ENCODE measurements around the gene AEBP2. TPM values are rescaled to one million over a fixed set of nuclear protein-coding genes. Genes with fewer than 3 reads are reported as not detected.

AEBP2 gene
- total RNA-seq, 2 experiments from 2014 or later = 42.9 to 44.8 TPM

- POLR2A ChIA-PET = no interaction called here
- ATAC-seq (ENCODE audit: poor library complexity) (no peak), DNase-seq (no peak)
- Mint-ChIP-seq H3K27me3 (no peaks in the 10 kb centered on the region), H3K36me3 (ENCODE audit: low read depth) (no peaks in the 10 kb centered on the region), H3K4me3 (no peak overlapping the region), H3K27ac (no peak overlapping the region), H3K4me1 (ENCODE audit: low read depth) (peaks cover 4% of the 10 kb centered on the region), H3K9me3 (no peaks in the 10 kb centered on the region)
- no peak overlapping the region for H3K4me3 ChIP-seq (ENCODE audit: low read length)
- H3K36me3 ChIP-seq (ENCODE audit: insufficient read depth, low read length) = no peaks in the 10 kb centered on the region
- no peak overlapping the region for H3K27ac ChIP-seq (ENCODE audit: low read depth in 1 of 2, low read length in 2 of 2)
- peaks cover 7% of the 10 kb centered on the region for H3K4me1 ChIP-seq (ENCODE audit: insufficient read depth, low read length)
- H3K9me3 ChIP-seq (ENCODE audit: control insufficient read depth in 1 of 2, insufficient read depth in 1 of 2, low read length in 2 of 2) = peaks cover 0 to 8% of the 10 kb centered on the region in 2 experiments
- TF ChIP-seq, protein P1, sequence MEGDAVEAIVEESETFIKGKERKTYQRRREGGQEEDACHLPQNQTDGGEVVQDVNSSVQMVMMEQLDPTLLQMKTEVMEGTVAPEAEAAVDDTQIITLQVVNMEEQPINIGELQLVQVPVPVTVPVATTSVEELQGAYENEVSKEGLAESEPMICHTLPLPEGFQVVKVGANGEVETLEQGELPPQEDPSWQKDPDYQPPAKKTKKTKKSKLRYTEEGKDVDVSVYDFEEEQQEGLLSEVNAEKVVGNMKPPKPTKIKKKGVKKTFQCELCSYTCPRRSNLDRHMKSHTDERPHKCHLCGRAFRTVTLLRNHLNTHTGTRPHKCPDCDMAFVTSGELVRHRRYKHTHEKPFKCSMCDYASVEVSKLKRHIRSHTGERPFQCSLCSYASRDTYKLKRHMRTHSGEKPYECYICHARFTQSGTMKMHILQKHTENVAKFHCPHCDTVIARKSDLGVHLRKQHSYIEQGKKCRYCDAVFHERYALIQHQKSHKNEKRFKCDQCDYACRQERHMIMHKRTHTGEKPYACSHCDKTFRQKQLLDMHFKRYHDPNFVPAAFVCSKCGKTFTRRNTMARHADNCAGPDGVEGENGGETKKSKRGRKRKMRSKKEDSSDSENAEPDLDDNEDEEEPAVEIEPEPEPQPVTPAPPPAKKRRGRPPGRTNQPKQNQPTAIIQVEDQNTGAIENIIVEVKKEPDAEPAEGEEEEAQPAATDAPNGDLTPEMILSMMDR (IDR thresholded peaks at IDR 0.05) = no peak
- intact Hi-C loops (cut with DNase I, micrococcal nuclease) = no loop called here
- no peaks in the 10 kb centered on the region for H3K27me3 ChIP-seq (ENCODE audit: control insufficient read depth in 1 of 2, insufficient read depth in 2 of 2, low read length in 2 of 2)
- CTCF ChIA-PET = interaction anchor here (1.5 kb wide), 1 partner anchor 11 kb away, joined by 3 read pairs; no protein-coding TSS in a partner anchor
These were observed 29.9 kb upstream of the AEBP2 start for GRCh38 chr12:19409376-19409775.

DNA sequence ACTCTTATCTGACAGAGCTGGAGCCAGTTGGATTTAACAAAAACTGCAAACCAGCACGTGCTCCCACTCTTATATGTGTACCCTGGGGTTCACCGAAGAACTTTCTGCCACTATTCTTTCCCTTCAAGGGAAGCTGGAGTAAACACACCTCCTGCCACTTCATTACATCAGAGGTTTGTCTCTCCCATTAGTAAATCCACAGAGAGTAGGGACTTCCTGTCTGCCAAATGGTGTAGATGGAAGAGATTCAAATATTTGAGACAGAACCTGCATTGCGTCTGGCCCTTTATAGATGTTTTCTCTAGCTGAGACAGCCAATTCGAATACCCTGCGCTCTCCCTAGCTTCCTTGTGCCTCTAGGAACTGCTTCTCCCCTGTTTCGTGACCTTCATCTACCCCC is 29.1 kb upstream of the AEBP2 start:
- ATAC-seq (ENCODE audit: poor library complexity) (no peak), DNase-seq (no peak)
- no peak overlapping the region for H3K27ac ChIP-seq (ENCODE audit: low read depth in 1 of 2, low read length in 2 of 2)
- H3K9me3 ChIP-seq (ENCODE audit: control insufficient read depth in 1 of 2, insufficient read depth in 1 of 2, low read length in 2 of 2) = peaks cover 0 to 3% of the 10 kb centered on the region in 2 experiments
- no peaks in the 10 kb centered on the region for H3K9me3 Mint-ChIP-seq
- no peaks in the 10 kb centered on the region for H3K4me1 Mint-ChIP-seq (ENCODE audit: low read depth)
- no peaks in the 10 kb centered on the region for H3K4me1 ChIP-seq (ENCODE audit: insufficient read depth, low read length)
- ChIA-PET POLR2A (no interaction called here), CTCF (interaction anchor here (1.5 kb wide), 1 partner anchor 12 kb away, joined by 3 read pairs; no protein-coding TSS in a partner anchor)
- no peaks in the 10 kb centered on the region for H3K36me3 ChIP-seq (ENCODE audit: insufficient read depth, low read length)
- no peaks in the 10 kb centered on the region for H3K27me3 Mint-ChIP-seq
- intact Hi-C loops (cut with DNase I, micrococcal nuclease) = no loop called here
- H3K4me3 Mint-ChIP-seq = no peak overlapping the region
- H3K27ac Mint-ChIP-seq = no peak overlapping the region
- no peak overlapping the region for H3K4me3 ChIP-seq (ENCODE audit: low read length)
- TF ChIP-seq, protein P1 (IDR thresholded peaks at IDR 0.05) = no peak
- no peaks in the 10 kb centered on the region for H3K36me3 Mint-ChIP-seq (ENCODE audit: low read depth)
- H3K27me3 ChIP-seq (ENCODE audit: control insufficient read depth in 1 of 2, insufficient read depth in 2 of 2, low read length in 2 of 2) = no peaks in the 10 kb centered on the region

GRCh38 chr12:19410629-19411185 is 28.6 kb upstream of the AEBP2 start:
- H3K27ac ChIP-seq (ENCODE audit: low read depth in 1 of 2, low read length in 2 of 2) = no peak overlapping the region
- H3K36me3 ChIP-seq (ENCODE audit: insufficient read depth, low read length) = no peaks in the 10 kb centered on the region
- TF ChIP-seq, protein P1 (IDR thresholded peaks at IDR 0.05) = no peak
- H3K4me1 Mint-ChIP-seq (ENCODE audit: low read depth) = no peaks in the 10 kb centered on the region
- no peak overlapping the region for H3K4me3 ChIP-seq (ENCODE audit: low read length)
- H3K9me3 Mint-ChIP-seq = no peaks in the 10 kb centered on the region
- POLR2A ChIA-PET = interaction anchor here (0.9 kb wide), 1 partner anchor 29 kb away, joined by 3 read pairs; the partner anchor contains the start of gene AEBP2
- ATAC-seq (ENCODE audit: poor library complexity) (no peak), DNase-seq (no peak)
- no peaks in the 10 kb centered on the region for H3K9me3 ChIP-seq (ENCODE audit: control insufficient read depth in 1 of 2, insufficient read depth in 1 of 2, low read length in 2 of 2)
- no peak overlapping the region for H3K4me3 Mint-ChIP-seq
- H3K27ac Mint-ChIP-seq = no peak overlapping the region
- H3K27me3 Mint-ChIP-seq = no peaks in the 10 kb centered on the region
- no peaks in the 10 kb centered on the region for H3K36me3 Mint-ChIP-seq (ENCODE audit: low read depth)
- CTCF ChIA-PET = no interaction called here
- H3K4me1 ChIP-seq (ENCODE audit: insufficient read depth, low read length) = no peaks in the 10 kb centered on the region
- no peaks in the 10 kb centered on the region for H3K27me3 ChIP-seq (ENCODE audit: control insufficient read depth in 1 of 2, insufficient read depth in 2 of 2, low read length in 2 of 2)
- intact Hi-C loops (cut with DNase I, micrococcal nuclease) = no loop called here

Data from CD4-positive, alpha-beta T cell (primary cell).